Ishikawa (cell line): ENCODE results near the gene GLYATL2.

ENCODE experiments used
- CEBPB ChIP-seq: IDR thresholded peaks from 2 replicates; pipeline ENCODE4 v1.6.1; 2012
- CREB1 ChIP-seq: IDR thresholded peaks from 2 replicates; pipeline ENCODE4 v1.6.1; 2012; ENCODE audit warnings: low read depth
- EGR1 ChIP-seq: IDR thresholded peaks from 2 replicates; pipeline ENCODE4 v1.6.1; 2012
- EP300 ChIP-seq: IDR thresholded peaks from 2 replicates; pipeline ENCODE4 v1.6.1; 2012; ENCODE audit warnings: borderline replicate concordance
- FOXM1 ChIP-seq: IDR thresholded peaks from 2 replicates; pipeline ENCODE4 v1.6.1; 2012; ENCODE audit warnings: low read depth, borderline replicate concordance
- MAX ChIP-seq: IDR thresholded peaks from 2 replicates; pipeline ENCODE4 v1.6.1; 2012
- NFIC ChIP-seq: IDR thresholded peaks from 2 replicates; pipeline ENCODE4 v1.6.1; 2012
- RAD21 ChIP-seq: IDR thresholded peaks from 2 replicates; pipeline ENCODE4 v1.6.1; 2012; ENCODE audit warnings: low read depth
- REST ChIP-seq: IDR thresholded peaks from 2 replicates; pipeline ENCODE4 v1.6.1; 2012; ENCODE audit warnings: low read depth, mild to moderate bottlenecking
- TAF1 ChIP-seq: IDR thresholded peaks from 2 replicates; pipeline ENCODE4 v1.6.1; 2012; ENCODE audit warnings: low read depth, mild to moderate bottlenecking
- TCF12 ChIP-seq: IDR thresholded peaks from 2 replicates; pipeline ENCODE4 v1.6.1; 2012; ENCODE audit warnings: low read depth
- TEAD4 ChIP-seq: IDR thresholded peaks from 2 replicates; pipeline ENCODE4 v1.6.1; 2012
- USF1 ChIP-seq: IDR thresholded peaks from 2 replicates; pipeline ENCODE4 v1.6.1; 2012
- YY1 ChIP-seq: IDR thresholded peaks from 2 replicates; pipeline ENCODE4 v1.6.1; 2012; ENCODE audit warnings: low read depth
- ZBTB7A ChIP-seq: IDR thresholded peaks from 2 replicates; pipeline ENCODE4 v1.6.1; 2012; ENCODE audit warnings: low read depth

GLYATL2 gene

GRCh38 chr11:58861533-58861932 is 17.0 kb upstream of the GLYATL2 start:
- TF ChIP-seq TAF1 (no peak), RAD21 (no peak)

- TF ChIP-seq ZBTB7A (no peak), TCF12 (no peak), USF1 (no peak), EP300 (no peak), MAX (no peak), TEAD4 (no peak), CREB1 (no peak), TAF1 (no peak), NFIC (no peak), EGR1 (no peak)
Observed at GRCh38 chr11:58856806-58857205, 12.3 kb upstream of the GLYATL2 start.

- no peak for TF ChIP-seq TEAD4
- no peak for TF ChIP-seq TCF12
- TF ChIP-seq ZBTB7A: no peak
- TF ChIP-seq TAF1: no peak
- TF ChIP-seq CEBPB: no peak
- no peak for TF ChIP-seq RAD21
- TF ChIP-seq YY1: no peak
- no peak for TF ChIP-seq NFIC
- TF ChIP-seq FOXM1: no peak
- no peak for TF ChIP-seq EP300
- TF ChIP-seq REST: no peak
- no peak for TF ChIP-seq EGR1
- TF ChIP-seq CREB1: no peak
- no peak for TF ChIP-seq USF1
Observed at GRCh38 chr11:58845386-58845785, 882 bp upstream of the GLYATL2 start.

GRCh38 chr11:58837707-58838388 is 6.7 kb downstream of the GLYATL2 start:
- no peak for TF ChIP-seq CEBPB
- no peak for TF ChIP-seq REST

- no peak for TF ChIP-seq EGR1
- TF ChIP-seq NFIC: no peak
Observed at GRCh38 chr11:58832056-58832645, 12.4 kb downstream of the GLYATL2 start.

- TF ChIP-seq CEBPB: no peak
- TF ChIP-seq EGR1: no peak
- TF ChIP-seq TEAD4: no peak
- TF ChIP-seq REST: no peak
- TF ChIP-seq NFIC: no peak
Observed at GRCh38 chr11:58830673-58831301, 13.7 kb downstream of the GLYATL2 start.
